ENCODE measurements around the gene GCLC.

DNA sequence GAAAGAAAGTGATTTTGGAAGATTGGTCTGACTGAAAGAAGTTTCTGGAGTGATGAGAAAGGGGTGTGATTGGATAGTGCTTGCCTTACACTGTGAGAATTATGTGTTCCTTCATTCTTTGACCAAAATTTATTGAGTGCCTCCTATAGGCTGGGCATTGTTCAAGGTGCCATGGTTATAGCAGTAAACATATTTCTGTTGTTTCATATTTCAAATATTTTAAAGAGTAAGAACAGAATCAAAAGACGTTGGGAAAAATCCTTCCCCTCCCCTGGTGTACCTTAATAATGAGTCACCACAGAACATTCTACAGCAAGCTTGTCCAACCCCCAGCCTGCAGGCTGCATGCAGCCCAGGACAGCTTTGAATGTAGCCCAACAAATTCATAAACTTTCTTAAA lies 78.6 kb downstream of the GCLC start:
- no peak for TF ChIP-seq EP300 (IDR thresholded peaks at IDR 0.05)
- TF ChIP-seq POLR2A (IDR thresholded peaks at IDR 0.05), result no peak

All from upper lobe of left lung (tissue), 4 donors.